Stimulated activated CD8-positive, alpha-beta memory T cell treated with anti-CD3 and anti-CD28 coated beads, Interleukin-15, amount 100 ng/mL, for 24 hours (primary cell): ENCODE data around the gene CCDC182.

Experiments used
- DNase-seq: peaks from one replicate; pipeline ENCODE4 v3.0.0-alpha.2; 2020; ENCODE audit warnings: low read depth

Gene CCDC182

GRCh38 chr17:57756951-57757350 is 11.9 kb upstream of the CCDC182 start:
- DNase-seq, result no peak

DNA sequence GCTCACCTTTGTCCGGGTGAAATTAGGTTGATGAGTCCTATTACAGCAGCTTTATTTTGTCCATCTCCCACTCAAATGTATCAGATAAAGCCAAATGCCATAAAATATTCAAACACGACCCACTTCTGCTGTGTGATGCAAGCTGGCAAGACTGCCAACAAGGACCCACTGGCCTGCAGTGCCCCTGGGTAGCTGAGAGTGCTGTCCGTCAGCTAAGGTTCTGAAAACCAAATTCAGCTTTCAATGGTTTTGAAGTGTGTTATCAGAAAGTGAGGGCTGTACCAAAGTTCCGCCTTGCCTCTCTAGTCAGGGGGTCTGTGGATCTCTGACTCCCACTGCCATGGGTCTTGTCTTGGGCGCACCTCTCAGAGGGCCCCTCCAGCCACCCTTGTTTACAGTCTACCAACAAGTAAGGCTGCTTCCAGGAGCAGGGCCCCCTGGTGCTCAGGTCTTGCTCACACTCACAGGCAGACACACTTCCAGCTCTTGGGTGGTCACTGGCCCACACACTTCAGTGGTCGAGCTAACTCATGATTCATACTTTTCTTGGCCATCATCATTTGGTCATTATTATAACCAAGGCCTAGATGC is 10.5 kb upstream of the CCDC182 start:
- no peak for DNase-seq

DNA sequence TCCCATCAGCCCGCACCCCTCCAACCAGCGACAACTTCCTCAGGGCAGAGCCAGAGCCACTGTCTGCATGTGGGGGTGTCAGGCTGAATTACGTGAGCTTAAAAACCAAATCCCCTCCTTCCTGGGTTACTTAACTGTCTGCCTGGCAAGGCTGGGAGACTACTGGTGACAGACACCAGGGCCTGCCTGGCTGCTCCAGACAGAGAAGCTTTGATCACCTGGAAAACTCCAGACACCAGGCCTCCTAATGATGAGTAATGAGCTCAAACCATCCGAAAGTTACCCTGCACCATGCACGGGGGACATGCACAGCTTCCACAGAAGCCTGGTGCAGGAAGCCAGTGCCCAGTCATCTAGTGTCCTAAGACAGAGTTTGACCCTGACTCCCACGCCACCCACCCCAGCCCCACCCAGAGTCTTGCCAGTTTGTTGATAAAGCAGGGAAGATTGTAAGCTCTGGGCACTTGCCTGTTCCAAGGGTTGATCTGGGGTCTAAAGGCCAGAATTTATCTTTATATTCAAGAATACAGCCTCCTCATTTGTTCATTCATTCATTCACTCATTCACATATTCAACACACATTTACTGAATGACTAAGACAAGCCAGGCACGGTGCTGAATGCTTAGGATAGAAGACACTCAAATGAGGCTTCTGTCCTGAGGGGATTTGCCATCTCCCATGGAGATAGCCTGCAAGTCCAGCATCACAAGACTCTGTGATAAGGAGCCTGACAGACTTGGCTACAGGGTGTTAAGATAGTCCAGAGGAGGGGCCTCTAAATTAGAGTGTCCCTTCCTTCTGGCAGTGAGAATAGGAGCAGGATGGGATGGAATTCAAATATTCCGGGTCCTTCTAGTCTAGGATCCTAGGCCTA is 7.2 kb upstream of the CCDC182 start:
- no peak for DNase-seq

GRCh38 chr17:57751348-57751971 is 6.4 kb upstream of the CCDC182 start:
- no peak for DNase-seq

GRCh38 chr17:57750895-57751294 is 5.8 kb upstream of the CCDC182 start:
- DNase-seq, result no peak

DNA sequence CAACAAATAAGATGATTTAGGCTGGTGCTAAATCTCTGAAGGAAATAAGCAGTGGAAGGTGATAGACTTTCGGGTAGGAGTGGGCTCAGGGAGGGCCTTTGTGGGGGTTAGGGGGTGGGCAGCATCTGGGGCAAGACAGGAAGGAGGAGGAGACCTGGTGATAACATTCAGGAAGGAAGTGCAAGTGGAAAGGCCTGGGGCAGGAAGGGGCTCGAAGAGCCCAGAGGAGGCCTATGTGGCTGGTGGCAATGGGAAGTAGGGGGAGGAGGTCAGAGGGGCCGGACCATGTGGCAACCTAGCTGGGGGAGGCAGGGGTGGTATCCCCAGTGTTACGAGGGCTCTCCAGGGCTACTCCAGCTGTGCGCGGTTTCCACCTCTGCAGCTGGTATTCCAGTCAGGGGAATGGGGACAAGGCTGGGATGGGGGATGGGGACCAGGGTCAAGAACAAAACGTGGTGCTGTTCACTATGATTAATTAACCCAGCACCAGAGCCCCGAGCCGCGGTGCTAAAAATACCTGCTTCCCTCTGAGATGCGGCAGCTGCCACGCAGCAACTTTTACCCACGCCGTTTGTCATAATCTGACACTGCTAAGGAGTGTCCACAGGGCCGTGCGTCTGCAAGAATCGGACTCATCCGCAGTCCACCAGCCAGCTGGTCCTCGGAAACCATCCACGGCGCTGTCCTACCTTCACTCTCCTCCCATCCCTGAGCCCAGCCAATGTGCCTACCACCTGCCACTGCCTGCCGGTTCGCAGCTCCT is 5.2 kb upstream of the CCDC182 start:
- DNase-seq, result no peak

DNA sequence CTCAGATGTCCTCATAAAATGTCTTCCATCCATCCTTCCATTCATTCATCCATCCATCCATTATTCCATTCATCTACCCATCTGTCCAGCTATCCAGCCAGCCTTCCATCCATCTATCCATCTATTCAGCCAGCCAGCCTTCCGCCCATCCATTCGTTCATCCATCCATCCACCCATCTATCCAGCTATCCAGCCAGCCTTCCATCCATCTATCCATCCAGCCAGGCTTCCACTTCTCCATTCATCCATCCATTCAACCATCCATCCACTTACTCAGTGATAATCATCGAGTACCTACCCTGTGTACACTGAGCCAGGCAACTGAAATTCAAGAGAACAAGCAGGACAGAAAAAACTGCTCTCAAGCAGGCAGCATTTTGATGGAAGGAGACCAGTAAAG is 4.6 kb upstream of the CCDC182 start:
- DNase-seq, result no peak

DNA sequence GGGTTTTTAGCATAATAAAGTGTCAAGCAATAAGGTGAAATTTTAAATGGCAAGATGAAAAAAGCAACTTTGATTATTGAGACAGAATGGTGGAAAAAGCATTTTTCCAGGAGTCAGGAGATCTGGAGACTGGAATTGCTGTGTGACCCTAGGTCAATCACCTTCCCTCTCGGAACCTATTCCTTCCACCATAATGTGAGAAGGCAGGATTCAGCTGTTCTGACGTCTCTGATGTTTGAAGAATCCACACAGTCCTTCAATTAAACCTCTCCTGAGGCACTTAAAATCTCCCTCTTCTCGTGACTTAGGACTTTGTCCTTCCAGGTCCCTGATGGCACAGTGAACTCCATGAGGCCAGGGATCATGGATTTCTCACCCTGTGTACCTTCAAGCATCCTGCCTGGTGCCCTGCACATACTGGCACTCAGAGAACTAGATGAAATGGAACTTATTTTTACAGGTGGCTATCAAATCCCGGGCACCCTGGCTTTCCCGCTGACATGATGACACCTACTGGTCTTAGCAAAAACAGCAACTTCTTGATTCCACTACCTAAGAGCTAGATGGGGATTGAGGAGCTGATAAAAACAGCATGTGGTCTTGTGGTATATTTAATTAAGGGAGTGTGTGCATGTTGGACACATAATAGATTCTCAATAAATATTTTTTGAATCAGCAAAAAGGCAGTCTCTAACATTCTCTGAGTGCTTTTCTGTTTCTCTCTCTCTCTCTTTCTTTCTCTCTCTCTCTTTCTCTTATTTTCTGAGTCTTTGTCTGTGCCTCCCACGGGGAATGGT is 2.3 kb upstream of the CCDC182 start:
- DNase-seq, result no peak

GRCh38 chr17:57746221-57746620 is 1.1 kb upstream of the CCDC182 start:
- DNase-seq, result no peak

GRCh38 chr17:57744195-57745170 is 616 bp downstream of the CCDC182 start:
- no peak for DNase-seq

- no peak for DNase-seq
These were observed 4.9 kb downstream of the CCDC182 start for GRCh38 chr17:57740235-57740528.

DNA sequence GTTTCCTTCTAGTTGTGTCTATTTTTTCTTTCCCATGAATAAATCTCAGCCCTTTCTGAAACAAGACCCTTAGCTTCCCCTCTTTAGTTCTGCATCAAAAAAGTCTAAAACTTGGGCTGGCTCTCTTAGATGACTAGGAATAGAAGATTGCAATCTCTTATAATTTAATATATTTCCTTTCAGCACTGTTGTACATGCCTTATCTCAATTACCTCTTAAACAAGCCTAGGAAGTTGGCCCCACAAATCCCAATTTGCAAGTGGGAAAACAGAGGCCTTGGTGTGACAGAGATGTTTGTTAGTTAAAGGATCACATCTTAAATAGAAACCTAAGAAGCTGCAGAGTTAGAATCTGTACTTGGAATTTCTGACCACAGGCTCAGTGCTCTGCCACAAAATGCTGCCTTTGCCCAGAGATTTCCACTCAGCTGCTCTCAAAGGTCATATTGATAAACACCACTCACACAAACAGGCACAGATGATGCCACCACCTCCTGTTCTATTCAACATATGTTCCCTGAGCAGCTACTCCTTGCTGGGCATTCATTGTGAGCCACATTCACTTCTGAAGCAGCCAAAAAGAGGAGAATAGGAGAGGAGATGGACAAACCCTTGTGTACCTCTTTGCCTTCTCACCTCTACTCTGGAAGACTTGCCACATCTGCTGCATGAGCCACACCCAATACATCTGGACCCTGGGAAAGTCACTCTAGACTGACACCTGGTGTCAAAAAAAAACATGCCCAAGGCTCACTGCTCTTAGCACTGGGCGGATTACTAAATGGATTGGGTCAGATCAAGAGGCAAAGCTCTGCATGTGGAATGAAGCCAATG is 5.5 kb downstream of the CCDC182 start:
- DNase-seq, result no peak

DNA sequence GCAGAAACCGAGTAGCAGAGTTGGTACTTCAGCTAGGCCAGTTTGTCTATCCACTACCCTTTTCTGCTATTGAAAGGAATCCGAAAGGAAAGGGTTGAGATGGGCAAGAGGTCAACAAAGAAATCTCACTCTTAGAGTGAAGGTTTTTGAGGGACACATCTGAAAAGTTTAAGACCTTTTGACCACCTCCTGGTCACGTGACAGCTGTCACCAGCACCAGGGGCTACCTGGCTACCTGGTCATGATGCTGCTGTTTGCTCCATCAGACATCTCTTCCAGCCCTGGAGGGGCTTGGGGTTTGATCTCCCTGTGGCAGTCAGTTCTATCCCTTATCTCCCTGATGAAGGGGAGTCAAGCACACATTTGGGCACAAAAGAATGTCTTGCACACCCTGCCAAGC is 7.6 kb downstream of the CCDC182 start:
- no peak for DNase-seq

DNA sequence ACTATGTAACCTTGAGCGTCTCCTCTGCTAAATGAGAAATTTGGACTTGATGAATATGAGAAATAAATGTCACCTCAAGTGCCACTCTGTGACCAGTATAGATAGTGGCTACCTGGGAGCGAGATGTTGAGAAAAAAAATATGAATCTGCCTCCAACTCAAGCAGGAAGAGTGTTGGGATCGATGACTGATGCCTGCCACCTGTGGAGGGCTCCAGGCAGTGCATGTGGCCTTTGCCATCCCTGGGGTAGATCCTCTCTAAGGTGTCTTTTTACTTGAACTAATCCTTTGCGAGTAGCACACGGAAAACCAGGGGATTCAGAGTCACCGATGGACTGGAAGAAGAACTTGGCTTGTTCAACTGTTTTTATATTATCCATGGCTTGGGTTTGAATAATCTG is 9.4 kb downstream of the CCDC182 start:
- no peak for DNase-seq

- no peak for DNase-seq
These were observed 9.9 kb downstream of the CCDC182 start for GRCh38 chr17:57735230-57735629.

- DNase-seq, result no peak
These were observed 12.0 kb downstream of the CCDC182 start for GRCh38 chr17:57733085-57733484.

- DNase-seq, result no peak
These were observed 13.0 kb downstream of the CCDC182 start for GRCh38 chr17:57732062-57732461.

DNA sequence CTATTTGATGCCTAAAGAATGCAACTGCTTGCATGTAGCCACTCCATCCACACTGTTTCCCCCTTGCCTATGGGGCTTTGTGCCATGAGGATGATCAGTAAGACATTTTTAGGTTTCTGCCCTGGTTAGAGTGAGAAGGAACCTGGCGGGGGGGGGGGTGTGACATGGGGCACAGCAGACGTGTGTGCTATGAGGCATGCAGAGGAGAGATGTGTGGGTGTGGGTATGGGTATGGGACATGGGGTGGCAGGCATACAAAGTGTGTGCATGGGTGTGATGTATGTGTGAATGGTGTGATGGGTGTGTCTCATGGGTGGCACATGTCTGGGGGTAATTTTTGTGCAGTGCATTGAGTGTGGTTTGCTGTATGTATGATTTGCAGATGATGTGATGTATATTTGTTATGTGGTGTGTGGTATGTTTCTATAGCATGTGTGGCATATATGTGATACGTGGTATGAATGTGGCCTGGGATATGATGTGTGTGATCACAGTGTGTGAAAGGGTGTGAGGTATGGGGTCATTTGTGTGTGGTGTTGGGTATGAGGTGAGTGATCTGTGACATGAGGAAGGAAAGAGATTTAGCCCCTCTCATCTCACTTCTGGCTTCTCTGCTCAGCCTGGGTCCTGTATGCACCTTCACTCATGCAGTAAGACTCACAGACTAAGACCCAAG is 14.9 kb downstream of the CCDC182 start:
- DNase-seq, result no peak

DNA sequence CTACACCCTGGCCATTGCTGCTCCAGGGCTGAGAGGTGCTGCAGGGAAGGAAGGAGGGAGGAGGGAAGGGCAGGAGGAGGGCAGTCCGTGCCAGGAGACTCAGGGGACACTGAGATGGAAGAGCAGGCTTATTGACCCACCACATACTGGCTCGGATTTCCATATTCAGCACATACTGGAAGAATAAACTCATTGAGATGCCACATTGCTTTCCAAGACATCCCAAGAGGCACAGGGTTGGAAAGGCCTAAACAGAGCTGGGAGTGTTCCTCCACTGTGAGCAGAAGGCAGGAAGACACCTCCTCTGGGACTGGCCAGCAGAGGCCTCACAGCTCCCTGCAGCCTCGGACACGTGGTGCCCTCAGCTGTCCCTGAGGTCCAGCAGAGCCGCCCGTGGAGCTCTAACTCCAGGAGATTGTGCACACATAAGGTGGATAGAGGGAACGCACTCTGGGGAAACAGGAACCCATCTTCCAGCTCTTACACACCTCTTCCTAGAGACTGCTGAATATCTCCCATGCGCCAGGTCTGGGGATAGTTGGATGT is 17.4 kb downstream of the CCDC182 start:
- no peak for DNase-seq
